MG63 (cell line): Measurements from ENCODE around the gene NTM. TPM values are rescaled to one million over a fixed set of nuclear protein-coding genes. Genes with fewer than 3 reads are reported as not detected.
A peak's percentile ranks its signal among the peaks of the same experiment; 100 is the strongest.
"Not testable (repeated sequence)": the region's sequence is repeated elsewhere in the genome, so short reads cannot be mapped to it uniquely, and the experiment has no call there.

ENCODE experiments used
- DNase-seq: peaks from one replicate; pipeline ENCODE4 v3.0.0-alpha.2; 2020
- H3K27me3 ChIP-seq: fragments of 250-450 bp; sonication (Bioruptor Pico); 2 replicates; pipeline ENCODE4 v1.5.1; 2020; ENCODE audit warnings: mild to moderate bottlenecking, moderate library complexity
- H3K36me3 ChIP-seq: fragments of 250-450 bp; sonication (Bioruptor Pico); 2 replicates; pipeline ENCODE4 v1.5.1; 2020; ENCODE audit warnings: mild to moderate bottlenecking, moderate library complexity
- H3K4me3 ChIP-seq: fragments of 250-450 bp; sonication (Bioruptor Pico); 2 replicates; pipeline ENCODE4 v1.5.1; 2020; ENCODE audit warnings: mild to moderate bottlenecking, moderate library complexity
- H3K9me3 ChIP-seq: fragments of 250-450 bp; sonication (Bioruptor Pico); 2 replicates; pipeline ENCODE4 v1.5.1; 2020; ENCODE audit warnings: mild to moderate bottlenecking, moderate library complexity
- total RNA-seq: library from RNA; depleted of rRNA; stranded (reverse); fragments of >200 nt; shearing (Covaris generic); gene quantifications from 2 replicates; pipeline ENCODE4 v1.2.3, GENCODE V29; 2014; ENCODE audit warnings: low replicate concordance; rRNA removed

Gene NTM
- 2.0 and 4.0 TPM in 2 replicates for total RNA-seq

GRCh38 chr11:131370090-131370751, at the start of gene NTM:
Gene NTM (plus strand): TSS chr11:131370615.
- DNase-seq, result peak; percentile 32
- Histone ChIP-seq H3K9me3 (no peaks in the 10 kb centered on the region), H3K4me3 (no peak within 1 kb of the TSS), H3K36me3 (no peaks in the 10 kb centered on the region), H3K27me3 (peaks cover 20% of the 10 kb centered on the region)

- Histone ChIP-seq H3K36me3 (no peaks in the 10 kb centered on the region), H3K4me3 (no peak overlapping the region), H3K9me3 (no peaks in the 10 kb centered on the region), H3K27me3 (no peaks in the 10 kb centered on the region)
- DNase-seq, result no peak
These were observed 45.4 kb upstream of the NTM start for GRCh38 chr11:131324921-131325570.

GRCh38 chr11:131326829-131327228, 43.6 kb upstream of the NTM start:
- H3K27me3 ChIP-seq, result no peaks in the 10 kb centered on the region
- no peak for DNase-seq
- no peaks in the 10 kb centered on the region for H3K36me3 ChIP-seq
- no peak overlapping the region for H3K4me3 ChIP-seq
- H3K9me3 ChIP-seq, result no peaks in the 10 kb centered on the region

GRCh38 chr11:131327421-131327820, 43.0 kb upstream of the NTM start:
- Histone ChIP-seq H3K27me3 (peaks cover 3% of the 10 kb centered on the region; the same call in 1 of the 2 replicates), H3K9me3 (no peaks in the 10 kb centered on the region), H3K36me3 (no peaks in the 10 kb centered on the region), H3K4me3 (no peak overlapping the region)
- no peak for DNase-seq

GRCh38 chr11:131328843-131329242, 41.6 kb upstream of the NTM start:
- DNase-seq, result no peak
- no peak overlapping the region for H3K4me3 ChIP-seq
- H3K36me3 ChIP-seq, result no peaks in the 10 kb centered on the region
- H3K27me3 ChIP-seq, result peaks cover 3% of the 10 kb centered on the region; the same call in 1 of the 2 replicates
- no peaks in the 10 kb centered on the region for H3K9me3 ChIP-seq

- Histone ChIP-seq H3K27me3 (peaks cover 3% of the 10 kb centered on the region; the same call in 1 of the 2 replicates), H3K9me3 (no peaks in the 10 kb centered on the region), H3K4me3 (no peak overlapping the region)
These were observed 39.4 kb upstream of the NTM start for GRCh38 chr11:131331010-131331409.

GRCh38 chr11:131331546-131331945, 38.9 kb upstream of the NTM start:
- no peaks in the 10 kb centered on the region for H3K36me3 ChIP-seq
- H3K4me3 ChIP-seq, result no peak overlapping the region
- DNase-seq, result no peak
- H3K27me3 ChIP-seq, result peaks cover 3% of the 10 kb centered on the region; the same call in 1 of the 2 replicates
- H3K9me3 ChIP-seq, result no peaks in the 10 kb centered on the region

More at GRCh38 chr11:131331010-131331409, 39.4 kb upstream of the NTM start:
- H3K36me3 ChIP-seq, result no peaks in the 10 kb centered on the region
- no peak for DNase-seq

DNA sequence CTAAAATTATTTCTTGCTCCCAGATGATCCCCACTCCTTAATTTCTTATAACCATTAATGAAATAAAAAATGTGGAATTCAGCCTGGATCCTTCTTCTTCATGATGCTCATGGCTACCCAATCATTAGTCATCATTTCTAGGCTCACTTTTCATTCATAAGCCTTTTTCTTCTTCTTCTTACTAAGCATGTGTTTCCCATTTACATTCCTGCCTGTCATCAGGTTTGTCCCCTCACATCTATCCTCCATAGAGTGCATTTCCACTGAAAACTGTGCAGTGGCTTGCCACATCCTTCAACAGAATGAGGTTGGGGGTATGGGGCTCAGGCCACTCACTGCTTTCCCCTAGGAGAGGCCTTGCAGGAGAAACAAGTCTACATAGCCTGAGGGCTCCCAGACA, 35.8 kb upstream of the NTM start:
- Histone ChIP-seq H3K27me3 (peaks cover 3% of the 10 kb centered on the region; the same call in 1 of the 2 replicates), H3K36me3 (no peaks in the 10 kb centered on the region), H3K9me3 (no peaks in the 10 kb centered on the region), H3K4me3 (no peak overlapping the region)
- no peak for DNase-seq

DNA sequence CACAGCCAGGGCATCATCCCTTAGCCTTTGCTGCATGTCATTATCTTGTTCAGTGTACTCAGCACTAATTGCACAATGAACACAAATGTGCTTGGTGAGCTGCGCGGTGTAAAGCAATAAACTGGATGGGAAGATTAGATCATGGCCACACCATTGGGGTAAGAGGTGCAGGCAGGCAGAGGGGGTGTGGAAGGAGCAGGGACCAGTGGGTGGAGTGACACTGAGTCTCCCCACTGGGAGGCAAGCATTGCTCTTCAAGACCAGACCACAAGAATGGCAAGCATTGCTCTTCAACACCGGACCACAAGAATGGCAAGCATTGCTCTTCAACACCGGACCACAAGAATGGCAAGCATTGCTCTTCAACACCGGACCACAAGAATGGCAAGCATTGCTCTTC, 28.5 kb upstream of the NTM start:
- H3K9me3 ChIP-seq, H3K36me3 ChIP-seq, H3K27me3 ChIP-seq, DNase-seq, H3K4me3 ChIP-seq: not testable (repeated sequence)

GRCh38 chr11:131342442-131342841, 28.0 kb upstream of the NTM start:
- H3K36me3 ChIP-seq, H3K4me3 ChIP-seq, H3K9me3 ChIP-seq, H3K27me3 ChIP-seq, DNase-seq: not testable (repeated sequence)

DNA sequence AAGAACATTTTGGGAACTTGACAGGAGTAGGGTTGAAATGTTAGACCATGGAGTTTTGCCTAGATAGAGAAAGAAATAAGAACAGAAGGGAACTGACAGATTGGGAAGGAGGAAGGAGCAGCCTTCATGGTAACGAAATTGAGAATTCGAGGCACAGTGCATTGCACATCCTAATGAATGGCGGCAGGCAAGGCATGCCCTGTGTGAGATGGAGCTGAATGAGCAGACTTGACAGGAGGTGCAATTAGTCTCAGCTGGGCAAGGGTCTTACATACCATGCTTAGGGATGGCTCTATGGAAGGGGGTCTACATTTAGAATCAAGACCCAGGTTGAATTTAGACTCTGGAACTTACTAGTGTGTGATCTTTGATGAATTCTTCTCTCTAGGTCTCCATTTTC, 25.0 kb upstream of the NTM start:
- Histone ChIP-seq H3K27me3 (peaks cover 3% of the 10 kb centered on the region; the same call in 1 of the 2 replicates), H3K36me3 (no peaks in the 10 kb centered on the region), H3K4me3 (no peak overlapping the region), H3K9me3 (no peaks in the 10 kb centered on the region)
- DNase-seq, result no peak

DNA sequence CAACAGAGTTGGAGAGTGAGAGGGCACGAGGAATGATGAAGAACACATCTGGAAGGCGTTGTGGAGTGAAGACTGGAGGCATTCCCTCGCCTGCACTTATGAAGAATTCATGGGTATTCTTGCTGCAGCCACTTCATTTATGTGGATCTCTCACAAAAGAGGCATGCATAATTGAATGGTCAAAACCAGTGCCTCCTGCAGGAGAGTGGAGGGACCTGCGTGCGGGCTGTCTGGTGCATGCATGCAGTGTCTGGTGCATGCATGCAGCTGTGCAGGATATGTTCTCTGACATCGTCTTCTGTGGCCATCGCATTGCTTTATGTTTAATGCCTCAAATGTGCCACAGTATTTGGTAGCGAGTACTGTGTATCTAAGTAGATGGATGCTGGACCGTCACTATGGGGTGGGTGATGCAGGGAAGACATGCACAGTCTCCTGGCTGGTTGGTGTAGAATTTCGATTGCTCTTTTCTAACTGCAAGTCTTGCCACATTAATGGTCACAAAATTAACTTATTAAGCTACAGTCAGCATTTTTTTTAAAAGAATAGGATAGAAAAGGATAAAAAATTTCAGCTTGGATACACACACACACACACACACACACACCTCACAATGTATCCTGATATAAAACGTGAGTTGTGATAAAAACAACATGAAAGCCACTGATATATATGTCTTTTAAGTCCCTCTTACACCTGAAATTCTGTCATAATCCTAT, 20.9 kb upstream of the NTM start:
- DNase-seq, result no peak
- Histone ChIP-seq H3K36me3 (no peaks in the 10 kb centered on the region), H3K4me3 (no peak overlapping the region), H3K27me3 (no peaks in the 10 kb centered on the region), H3K9me3 (no peaks in the 10 kb centered on the region)

GRCh38 chr11:131350872-131351271, 19.5 kb upstream of the NTM start:
- H3K9me3 ChIP-seq, result no peaks in the 10 kb centered on the region
- no peak overlapping the region for H3K4me3 ChIP-seq
- no peaks in the 10 kb centered on the region for H3K36me3 ChIP-seq
- H3K27me3 ChIP-seq, result no peaks in the 10 kb centered on the region
- DNase-seq, result peak; percentile 44

DNA sequence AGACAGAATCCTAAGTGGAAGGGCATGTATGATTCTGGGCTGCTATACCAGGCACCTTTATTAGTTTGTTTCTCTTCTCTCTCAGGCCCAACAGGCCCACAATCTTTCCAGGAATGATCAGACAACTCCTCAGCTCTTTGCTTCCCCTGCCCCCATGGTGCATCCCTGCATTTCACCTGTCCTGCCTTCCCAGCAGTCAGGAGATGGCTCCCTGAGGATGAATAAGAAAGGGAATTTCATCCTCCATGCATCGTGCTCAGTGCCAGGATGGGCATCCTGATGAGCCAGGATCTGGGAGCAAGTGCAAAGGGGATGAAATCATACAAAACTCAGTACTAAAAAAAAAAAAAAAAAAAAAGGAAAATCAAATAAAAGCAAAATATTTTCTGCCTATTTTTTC, 18.6 kb upstream of the NTM start:
- DNase-seq, result no peak
- H3K36me3 ChIP-seq, result no peaks in the 10 kb centered on the region
- no peaks in the 10 kb centered on the region for H3K27me3 ChIP-seq
- H3K9me3 ChIP-seq, result no peaks in the 10 kb centered on the region
- H3K4me3 ChIP-seq, result no peak overlapping the region

GRCh38 chr11:131353766-131354165, 16.6 kb upstream of the NTM start:
- DNase-seq, result no peak
- Histone ChIP-seq H3K9me3 (no peaks in the 10 kb centered on the region), H3K36me3 (no peaks in the 10 kb centered on the region), H3K27me3 (no peaks in the 10 kb centered on the region), H3K4me3 (no peak overlapping the region)

- Histone ChIP-seq H3K9me3 (no peaks in the 10 kb centered on the region), H3K4me3 (no peak overlapping the region), H3K27me3 (no peaks in the 10 kb centered on the region), H3K36me3 (no peaks in the 10 kb centered on the region)
- peak; percentile 19 for DNase-seq
These were observed 16.1 kb upstream of the NTM start for GRCh38 chr11:131354251-131354701.

DNA sequence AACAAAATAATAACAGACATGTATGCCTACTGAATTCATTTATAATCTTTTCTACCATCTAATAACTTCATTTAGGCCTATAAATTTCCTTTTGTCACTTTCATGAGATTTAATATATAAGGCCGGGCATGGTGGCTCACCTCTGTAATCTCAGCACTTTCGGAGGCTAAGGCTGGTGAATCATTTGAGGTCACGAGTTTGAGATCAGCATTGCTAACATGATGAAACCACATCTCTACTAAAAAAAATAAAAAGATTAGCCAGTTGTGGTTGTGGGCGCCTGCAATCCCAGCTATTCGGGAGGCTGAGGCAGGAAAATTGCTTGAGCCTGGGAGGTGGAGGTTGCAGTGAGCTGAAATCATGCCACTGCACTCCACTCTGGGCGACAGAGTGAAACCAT, 14.2 kb upstream of the NTM start:
- Histone ChIP-seq H3K4me3 (no peak overlapping the region), H3K9me3 (no peaks in the 10 kb centered on the region), H3K36me3 (no peaks in the 10 kb centered on the region), H3K27me3 (no peaks in the 10 kb centered on the region)
- no peak for DNase-seq
